NCI-H526 treated with DMSO at 0.1 percent for 48 hours (cell line): Measurements from ENCODE around the gene CHST12.
"Not testable (repeated sequence)": the region's sequence is repeated elsewhere in the genome, so short reads cannot be mapped to it uniquely, and the experiment has no call there.

ENCODE experiments used
- DNase-seq: peaks from one replicate; lab custom pipeline; 2025; lab: John Stamatoyannopoulos, UW

Gene CHST12

DNA sequence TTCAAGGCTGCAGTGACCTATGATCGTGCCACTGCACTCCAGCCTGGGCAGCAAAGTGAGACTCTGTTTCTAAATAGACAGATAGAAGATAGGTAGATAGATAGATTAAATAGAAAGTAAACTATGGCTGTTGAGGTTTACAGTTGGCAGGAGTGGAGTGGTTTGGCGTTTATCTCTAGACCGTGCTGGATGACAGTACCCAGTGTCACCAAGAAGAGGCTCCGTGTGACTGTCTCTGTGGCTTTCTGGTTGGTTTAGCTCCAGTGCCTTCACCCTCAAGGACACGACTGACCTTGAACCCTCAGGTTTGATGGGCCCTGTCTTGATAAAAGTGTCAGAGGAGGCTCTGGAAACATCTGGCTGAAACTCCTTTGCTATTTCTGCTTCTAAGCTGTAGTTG lies 31.7 kb downstream of the CHST12 start:
- no peak for DNase-seq

DNA sequence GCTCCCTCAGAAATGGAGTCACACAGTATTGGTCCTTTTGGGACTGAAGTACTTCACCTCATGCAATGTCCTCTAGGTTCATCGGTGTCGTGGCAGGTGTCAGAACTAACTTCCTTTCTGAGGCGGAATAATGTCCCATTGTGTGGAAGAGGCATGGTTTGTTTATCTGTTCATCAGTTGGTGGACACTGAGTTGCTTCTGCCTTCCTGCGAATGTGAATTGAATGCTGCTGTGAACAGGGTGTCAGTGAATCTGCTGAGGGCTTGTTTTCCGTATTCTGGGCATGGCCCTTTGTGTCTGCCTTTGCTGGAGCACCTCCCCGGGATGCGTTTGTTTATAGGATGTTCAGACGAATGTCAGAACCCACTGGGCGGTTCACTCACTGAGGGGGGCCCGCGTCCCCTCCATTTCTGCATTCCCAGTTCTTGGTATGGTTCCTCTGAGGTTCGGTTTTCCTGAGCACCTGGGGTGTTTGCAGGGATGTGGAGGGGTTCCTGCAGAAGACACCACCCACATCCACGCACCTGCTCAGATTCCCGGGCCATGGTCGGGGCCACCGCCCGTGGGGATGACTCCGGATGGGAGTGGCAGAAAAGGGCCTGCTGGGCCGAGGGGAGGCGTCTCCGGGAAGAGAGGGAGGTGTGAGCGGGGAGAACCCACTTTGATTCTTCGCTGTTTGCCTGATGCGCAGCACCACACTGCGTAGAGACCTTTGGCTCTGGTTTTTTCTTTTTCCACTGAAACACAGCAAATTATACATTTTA lies 33.1 kb downstream of the CHST12 start:
- peak; percentile 18 for DNase-seq

DNA sequence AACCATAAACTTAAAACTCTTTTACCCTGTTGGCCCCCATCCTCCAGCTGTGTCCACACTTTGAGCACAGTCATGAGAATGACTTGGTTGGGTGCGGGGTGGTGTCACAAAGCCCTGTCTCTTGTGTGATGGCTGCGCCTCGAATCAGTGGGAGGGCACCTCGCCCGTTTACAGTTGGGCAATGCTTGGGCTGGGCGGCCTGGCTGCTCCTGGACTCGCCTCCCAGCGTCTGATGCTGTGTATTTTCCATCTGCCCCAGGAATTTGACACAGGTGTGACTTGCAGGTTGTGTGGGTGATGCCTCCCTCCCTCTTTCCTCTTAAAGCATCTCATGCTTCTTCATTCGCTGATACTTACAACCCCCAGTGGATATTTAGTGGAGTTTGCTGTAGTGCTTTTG lies 33.7 kb downstream of the CHST12 start:
- DNase-seq: no peak

DNA sequence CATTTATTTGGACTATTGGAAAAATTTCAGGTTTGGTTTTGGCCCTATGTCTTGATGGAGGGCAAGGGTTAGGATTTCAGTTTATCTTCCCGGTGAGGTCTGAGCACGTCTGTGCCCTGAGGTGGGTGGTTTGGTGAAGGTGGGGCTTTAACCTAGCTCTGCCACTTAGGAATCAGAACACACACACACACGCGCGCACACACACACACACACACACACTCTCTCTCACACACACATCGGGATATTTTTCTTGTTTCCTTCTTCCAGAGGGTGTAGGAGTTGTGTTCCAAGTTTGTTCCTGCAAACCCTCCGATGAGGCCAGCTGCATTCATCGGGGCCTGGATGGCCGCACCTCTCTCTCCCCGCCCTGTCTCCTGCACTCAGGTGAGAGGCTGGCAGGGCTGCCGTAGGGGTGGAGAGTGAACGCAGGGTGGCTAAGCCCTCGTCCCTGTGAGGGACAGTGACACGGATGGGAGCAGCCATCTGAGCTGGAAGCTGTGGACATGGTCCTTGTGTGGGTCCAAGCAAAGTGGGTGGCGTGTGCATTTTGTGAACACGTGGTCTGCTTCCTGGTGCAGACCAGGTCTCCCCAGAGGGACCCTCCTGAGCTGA lies 34.2 kb downstream of the CHST12 start:
- DNase-seq: no peak

DNA sequence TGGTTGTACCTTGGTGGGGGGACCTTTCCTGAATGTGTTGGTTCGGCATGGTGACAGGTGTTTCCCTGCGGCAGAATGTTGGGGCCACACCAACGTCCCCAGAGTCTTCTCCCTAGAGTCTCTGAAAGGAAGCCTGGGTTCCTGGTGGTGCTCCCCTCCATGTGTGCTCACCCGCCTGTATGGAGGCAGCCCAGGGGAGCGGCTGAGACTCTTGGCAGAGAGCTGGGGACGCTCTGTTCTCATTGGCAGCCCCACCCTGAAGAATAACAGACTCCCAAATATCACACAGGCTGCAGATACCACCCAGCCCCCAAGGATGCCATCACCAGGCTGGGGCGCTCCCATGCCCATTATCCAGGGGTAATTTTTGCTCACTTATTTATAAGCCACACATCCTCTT lies 34.8 kb downstream of the CHST12 start:
- no peak for DNase-seq

DNA sequence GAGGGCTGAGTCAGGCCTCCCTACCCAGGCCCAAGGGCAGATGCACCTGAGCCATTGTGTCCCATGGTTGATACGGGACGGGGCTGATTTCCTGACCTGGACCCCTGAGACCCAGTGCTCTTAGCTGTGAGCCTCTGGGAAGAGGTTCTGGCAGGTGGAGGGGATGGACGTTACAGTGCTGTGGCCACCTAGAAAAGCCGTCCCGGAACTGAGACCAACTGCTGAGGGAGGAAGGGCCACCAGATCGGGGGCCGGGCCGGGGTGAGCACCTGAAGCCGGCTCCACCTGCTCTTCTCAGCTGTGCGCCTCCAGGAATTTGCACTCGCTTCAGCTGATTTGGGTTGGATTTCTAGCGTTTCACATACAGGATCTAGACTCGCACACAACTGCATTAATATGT lies 35.4 kb downstream of the CHST12 start:
- no peak for DNase-seq

DNA sequence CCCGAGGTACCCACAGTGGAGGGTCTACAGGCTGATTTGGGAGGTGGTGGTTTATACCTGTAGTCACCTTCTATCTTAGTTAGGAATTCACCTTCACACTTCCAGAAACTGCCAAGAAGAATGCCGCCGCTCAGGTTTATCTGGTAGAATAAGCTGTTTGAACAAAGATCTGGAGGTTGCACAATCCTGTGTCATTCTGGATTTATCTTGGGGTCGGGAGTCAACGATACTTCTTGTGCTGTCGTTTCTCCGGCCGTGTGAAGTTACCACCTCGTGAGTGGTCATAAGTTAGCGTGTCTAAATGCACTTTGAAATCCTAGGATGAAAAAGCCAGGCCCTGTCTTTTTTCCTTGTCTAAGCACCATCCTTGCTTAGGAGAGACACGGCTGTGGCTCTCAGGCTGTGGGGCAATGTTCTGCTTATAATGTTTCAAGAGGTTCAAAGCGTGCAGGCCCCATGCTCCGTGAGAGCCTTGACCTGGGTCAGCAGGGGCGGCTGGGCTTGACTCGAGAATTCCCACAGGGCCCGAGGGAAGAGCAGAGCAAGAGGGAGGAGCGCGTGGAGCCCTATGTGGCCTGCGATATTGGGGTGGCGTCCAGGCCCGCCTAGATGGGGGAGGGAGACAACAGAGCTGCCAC lies 37.3 kb downstream of the CHST12 start:
- no peak for DNase-seq

DNA sequence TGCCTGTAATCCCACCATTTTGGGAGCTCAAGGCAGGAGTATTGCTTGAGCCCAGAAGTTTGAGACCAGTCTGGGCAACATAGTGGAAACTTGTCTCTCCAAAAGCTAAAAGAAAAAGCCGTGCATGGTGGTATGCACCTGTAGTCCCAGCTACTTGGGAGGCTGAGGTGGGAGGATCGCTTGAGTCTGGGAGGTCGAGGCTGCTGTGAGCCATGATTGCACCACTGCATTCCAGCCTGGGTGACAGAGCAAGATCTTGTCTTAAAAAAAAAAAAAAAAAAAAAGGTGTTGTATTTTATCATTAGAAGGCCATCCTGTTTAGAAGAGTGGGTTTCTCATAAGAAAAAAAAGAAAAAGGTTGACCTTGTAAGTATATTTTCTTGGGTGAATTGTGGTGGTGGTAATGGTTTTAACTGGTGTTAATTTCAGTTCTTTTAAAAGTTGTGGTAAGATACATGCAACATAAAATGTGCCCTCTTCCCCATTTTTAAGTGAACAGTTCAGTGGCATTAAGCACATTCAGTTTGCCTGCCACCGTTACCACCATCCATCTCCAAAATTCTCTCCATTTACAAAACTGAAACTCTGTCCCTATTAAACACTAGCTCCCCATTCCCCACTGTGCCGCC lies 38.1 kb downstream of the CHST12 start:
- DNase-seq: no peak

DNA sequence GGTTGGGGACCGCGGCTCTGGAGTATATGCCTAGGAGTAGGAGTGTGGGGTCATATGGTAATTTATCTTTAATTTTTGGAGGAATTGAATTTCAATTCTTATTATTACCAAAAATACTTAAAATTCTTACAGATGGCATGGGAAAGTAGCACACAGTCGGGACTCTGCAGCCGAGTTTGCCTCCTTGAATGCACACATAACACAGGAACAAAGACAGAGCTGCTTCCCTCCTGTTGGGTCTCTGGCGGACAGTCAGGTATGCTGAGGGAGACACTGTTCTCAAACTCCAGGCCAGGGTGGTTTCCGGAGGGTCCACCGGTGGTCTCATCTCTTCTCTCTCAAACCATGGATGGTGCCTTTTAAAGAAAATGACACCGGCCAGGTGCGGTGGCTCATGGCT lies 40.1 kb downstream of the CHST12 start:
- DNase-seq: no peak

DNA sequence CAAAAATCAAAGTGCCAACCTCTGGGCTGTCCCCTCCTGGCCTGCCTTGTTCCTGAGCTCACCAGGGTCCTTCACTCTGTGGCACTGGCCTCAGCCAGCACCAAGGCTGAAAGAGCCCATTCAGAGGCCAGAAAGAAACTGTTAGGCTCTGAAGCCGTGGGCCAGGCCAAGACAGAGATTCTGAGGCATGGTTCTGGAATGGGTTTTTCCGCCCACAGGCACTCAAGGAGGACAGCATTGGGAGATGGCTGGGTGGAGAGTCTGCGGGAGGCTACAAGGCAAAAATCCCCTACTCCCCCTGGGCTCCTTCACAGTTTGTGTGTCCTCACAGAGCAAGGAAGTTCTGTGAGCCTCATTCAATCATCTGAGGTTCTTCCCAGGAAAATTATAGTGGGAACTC lies 41.1 kb downstream of the CHST12 start:
- no peak for DNase-seq

DNA sequence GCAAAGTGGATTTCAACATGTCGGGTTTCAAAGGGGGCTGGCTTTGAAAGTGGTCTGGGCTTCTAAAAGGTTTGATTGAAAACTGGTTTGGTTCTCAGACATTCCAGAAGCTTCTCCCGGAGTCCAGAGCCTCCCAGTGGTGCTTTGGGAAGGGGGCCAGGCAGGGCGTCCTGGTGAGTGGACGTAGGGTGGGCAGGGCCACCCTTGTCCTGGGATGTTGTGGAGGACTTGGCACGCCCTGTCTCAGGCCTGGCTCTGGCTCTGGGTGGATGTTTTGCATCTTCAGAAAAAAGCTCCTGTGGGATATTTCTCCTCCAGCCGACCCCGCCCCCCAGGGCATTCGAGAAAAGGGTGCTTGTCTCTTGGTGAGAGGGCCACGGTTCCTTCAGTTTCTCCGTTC lies 41.6 kb downstream of the CHST12 start:
- no peak for DNase-seq

DNA sequence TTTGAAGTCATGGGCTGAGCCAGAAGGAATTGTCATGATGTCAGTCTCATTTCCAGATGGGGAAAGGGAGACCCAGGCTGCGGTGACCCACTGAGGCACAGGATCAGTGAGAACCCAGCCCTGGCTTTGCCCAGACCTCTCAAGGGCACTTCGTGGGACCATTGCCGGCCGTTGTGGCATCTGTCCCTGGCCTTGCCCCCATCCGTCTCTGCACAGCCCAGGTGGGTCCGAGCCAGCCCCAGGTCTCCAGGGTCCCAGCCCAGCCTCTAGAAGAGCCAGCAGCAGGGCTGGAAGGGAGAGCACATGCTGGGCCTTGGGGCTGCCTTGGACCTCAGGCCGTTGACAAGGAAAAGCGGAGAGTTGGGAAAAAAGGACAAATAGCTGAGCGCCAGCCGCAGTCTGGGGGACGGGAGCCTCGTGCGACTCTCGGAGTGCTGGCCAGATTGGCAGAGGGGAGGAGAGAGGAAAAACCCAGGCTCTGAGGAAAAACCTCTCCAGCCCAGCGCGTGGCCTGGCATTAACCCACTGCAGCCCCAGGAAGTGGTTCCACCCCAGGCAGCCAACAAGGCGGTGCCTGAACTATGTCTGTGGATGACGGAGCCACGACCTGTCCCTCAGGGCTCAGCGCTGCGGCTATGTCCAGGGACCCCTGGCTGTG lies 42.6 kb downstream of the CHST12 start:
- DNase-seq: no peak

DNA sequence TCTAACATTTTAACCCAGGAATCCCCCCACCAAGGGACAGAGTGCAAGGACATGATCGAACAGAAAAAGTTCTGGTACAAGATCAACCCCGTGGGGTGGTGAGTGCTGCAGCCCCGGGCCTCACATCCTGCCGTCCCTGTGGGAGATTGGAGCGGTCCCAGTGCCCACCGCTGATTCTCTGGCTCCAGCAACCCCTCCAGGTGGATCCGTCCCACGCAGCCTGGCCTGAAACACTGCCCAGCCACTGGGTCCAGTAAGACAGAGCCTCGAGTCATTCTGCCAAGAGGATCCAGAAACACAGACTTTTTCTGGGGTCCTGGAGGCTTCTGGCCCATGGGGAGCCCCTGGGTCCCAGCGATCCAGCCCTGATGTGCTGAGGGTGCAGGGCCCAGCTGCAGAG lies 43.3 kb downstream of the CHST12 start:
- no peak for DNase-seq

DNA sequence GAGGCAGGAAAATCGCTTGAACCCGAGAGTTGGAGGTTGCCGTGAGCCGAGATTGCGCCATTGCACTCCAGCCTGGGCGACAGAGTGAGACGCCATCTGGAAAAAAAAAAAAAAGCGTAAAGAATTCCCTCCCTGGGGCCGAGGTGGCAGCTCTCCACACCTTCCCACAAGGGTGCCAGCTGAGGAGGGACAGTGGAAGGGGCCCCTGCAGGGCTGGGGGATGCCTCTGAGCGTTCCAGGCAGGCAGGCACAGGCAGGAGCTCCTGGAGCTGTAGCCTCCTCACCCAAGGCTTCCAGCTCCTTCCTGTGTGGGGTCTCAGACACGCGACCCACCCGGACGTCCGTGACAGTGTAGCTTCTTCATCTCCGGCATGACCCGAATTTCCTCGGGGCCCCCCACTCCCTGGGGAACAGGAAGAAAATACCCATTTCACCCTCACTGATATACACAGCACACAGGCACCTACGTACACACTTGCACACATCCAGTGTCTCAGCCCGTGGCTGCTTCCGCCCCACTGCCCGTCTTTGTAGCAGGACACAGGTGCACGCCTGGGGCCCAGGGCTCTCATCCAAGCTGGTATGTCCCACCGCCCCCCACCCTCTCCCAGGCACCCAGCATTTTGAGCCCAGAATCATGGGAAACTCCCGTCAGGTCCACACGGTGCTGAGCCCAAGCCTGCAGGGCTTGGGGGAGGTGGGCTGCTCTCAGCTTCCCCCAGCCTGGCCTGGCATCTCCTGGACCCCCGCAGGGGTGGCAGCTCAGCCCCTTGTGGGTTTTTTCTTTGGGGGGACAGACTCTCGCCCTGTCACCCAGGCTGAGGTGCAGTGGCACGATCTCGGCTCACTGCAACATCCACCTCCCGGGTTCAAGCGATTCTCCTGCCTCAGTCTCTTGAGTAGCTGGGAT lies 47.0 kb downstream of the CHST12 start:
- DNase-seq: no peak

DNA sequence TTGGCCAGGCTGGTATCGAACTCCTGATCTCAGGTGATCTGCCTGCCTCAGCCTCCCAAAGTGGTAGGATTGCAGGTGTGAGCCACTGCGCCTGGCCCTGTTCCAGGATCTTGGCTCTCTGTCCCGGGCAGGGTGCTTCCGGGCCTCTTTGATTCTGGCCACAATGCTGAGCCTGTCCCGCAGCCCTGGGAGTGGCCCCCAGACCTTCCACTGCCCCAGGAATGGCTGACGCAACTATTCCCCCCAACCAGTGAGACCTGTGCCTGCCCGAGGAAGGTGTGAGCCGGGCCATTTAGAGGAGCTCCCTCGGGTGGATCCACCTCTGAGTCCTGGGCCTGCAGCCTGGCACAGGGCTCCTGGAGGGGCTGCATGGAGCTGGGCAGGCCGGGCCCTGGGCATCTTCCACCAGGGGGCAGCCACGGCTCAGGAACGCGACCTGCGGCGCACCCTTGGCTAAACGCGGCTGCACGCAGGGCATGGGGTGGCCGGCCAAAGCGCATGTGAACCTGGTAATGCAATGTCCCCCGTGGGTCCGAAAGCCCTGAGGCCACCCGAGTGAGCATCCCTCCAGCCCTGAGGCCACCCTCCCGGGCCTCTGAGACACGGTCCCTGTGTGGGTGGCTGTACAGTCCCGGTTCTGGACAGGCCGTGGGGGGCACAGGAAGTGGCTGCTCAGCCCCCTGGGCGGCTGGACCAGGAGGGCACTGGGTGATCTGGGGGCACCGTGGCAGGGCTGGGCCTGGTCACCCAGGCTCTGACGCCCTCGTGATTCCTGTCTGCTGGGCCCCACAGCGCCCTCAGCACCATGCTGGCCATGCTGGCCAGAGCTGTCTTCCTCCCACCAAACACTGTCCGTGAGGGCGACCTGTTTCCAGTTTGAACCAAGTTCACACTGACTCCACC lies 48.0 kb downstream of the CHST12 start:
- DNase-seq: peak; percentile 54

DNA sequence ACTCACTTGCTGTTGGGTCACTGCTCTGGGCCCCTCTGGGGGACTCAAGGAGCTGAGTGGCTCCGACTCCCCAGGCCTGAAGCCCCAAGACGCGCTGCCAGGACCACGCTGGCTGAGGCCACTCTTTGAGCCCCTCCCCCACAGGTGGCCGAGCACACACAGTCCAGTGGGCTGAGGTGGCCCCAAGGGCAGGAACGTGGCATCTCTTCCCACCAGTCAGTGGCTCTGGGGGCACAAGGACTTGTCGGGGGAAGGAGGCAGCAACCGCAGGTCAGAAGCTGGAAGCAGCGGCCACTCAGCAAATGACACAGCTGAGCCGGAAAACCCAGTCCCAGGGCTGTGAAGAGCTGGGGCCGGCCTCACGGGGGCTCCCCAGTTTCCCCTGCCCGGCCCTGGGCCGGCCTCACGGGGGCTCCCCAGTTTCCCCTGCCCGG lies 48.7 kb downstream of the CHST12 start:
- DNase-seq: no peak

DNA sequence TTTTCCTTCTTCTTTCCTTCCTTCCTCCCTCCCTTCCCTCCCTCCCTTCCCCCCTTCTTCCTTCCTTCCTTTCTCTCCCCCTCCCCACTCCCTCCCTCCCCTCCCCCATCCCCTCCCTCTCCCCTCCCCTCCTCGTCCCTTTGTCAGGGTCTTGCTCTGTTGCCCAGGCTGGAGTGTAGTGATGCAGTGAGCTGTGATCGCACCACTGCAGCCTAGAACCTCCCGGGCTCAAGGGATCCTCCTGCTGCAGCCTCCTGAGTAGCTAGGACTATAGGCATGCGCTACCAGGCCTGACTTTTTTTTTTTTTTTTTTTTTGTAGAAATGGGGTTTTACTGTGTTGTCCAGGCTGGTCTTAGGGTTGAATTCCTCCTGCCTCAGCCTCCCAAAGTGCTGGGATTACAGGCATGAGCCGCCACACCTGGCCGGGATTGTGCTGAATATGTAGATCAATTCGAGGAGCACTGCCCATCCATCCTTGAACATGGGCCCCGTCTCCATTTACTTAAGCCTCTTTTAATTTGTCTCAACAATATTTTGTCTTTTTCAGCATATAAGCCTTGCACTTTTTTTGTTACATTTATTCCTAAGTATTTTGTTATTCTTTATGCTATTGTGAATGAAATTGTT lies 49.3 kb downstream of the CHST12 start:
- no peak for DNase-seq

DNA sequence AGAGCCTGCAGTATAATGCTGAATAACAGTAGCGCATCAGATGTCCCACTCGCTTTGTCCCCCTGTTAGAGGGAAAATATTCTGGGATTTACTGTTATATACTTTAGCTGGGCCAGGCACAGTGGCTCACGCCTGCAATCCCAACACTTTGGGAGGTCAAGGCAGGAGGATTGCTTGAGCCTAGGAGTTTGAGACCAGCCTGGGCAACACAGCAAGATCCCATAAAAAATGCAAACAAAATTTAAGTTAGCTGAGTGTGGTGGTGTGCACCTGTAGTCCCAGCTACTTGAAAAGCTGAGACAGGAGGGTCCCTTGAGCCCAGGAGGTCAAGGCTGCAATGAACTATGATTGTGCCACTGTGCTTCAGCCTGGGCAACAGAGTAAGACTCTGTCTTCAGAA lies 50.4 kb downstream of the CHST12 start:
- DNase-seq: not testable (repeated sequence)

DNA sequence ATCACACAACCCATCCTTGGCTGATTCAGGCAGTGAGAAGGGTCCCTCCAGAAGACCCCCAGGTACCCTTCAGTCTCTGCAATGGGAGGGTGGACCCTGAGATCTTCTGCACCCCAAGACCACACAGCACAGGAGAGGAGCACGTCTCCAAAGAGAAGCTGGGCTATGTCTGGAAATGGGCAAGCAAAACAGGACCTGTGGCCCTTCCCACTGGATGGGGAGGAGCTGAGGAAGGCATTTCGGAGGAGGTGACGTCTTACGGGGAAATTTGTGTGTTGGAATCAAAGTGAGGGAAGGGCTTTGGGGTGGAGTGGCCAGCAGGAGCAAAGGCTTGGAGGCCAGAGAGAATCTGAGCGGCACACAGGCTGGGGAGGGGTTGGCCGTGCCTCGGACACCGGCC lies 56.3 kb downstream of the CHST12 start:
- no peak for DNase-seq

DNA sequence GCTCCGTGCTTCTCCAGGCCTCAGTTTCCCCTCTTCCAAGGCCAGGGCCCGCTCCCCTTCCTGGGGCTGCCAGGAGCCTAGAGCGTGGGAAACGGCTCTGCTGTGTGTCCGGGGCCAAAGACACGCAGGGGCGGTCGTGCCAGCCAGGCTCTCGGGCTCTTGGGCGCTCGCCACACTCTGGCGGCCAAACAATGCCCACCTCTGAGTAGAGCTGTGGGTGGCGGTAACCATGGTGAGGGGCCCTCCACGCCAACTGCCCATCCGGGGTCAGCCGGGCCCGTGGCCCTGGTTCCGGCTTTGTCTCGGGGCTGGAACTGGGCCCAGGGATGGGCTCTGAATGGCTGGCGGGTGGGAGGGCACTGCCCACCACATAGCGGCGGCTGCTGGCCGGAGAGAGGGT lies 56.8 kb downstream of the CHST12 start:
- no peak for DNase-seq
